ENCODE data around the gene GNAQ. TPM values are rescaled to one million over a fixed set of nuclear protein-coding genes. Genes with fewer than 3 reads are reported as not detected.

The GNAQ gene
- total and polyA plus RNA-seq, 4 donors, result 6.8 to 19.6 (median 12.6) TPM

- Histone ChIP-seq H3K4me1 (ENCODE audit: control insufficient read depth in 4 of 4, insufficient read depth in 4 of 4, low read length in 3 of 4) (peaks cover 0 to 39% (median 2%) of the 10 kb centered on the region in 4 donors), H3K9ac (ENCODE audit: low read depth in 1 of 2, low read length in 2 of 2) (no peak overlapping the region), H3K27me3 (ENCODE audit: control insufficient read depth in 4 of 4, insufficient read depth in 4 of 4, low read length in 3 of 4) (no peaks in the 10 kb centered on the region), H3K9me3 (ENCODE audit: control insufficient read depth in 4 of 4, low read length in 3 of 4) (no peaks in the 10 kb centered on the region), H3K4me3 (ENCODE audit: low read depth in 1 of 3, low read length in 3 of 3) (no peak overlapping the region), H3K27ac (ENCODE audit: low read depth in 1 of 2, low read length in 2 of 2) (no peak overlapping the region), H3K36me3 (ENCODE audit: control insufficient read depth in 4 of 4, insufficient read depth in 3 of 4, low read depth in 1 of 4, low read length in 3 of 4) (no peaks in the 10 kb centered on the region)
- no peak for DNase-seq (ENCODE audit: low spot score)
- TF ChIP-seq FOXA1 (IDR thresholded peaks at IDR 0.05) (no peak), YY1 (IDR thresholded peaks at IDR 0.05) (no peak), RXRA (IDR thresholded peaks at IDR 0.05) (no peak), RAD21 (IDR thresholded peaks at IDR 0.05) (no peak), FOXA2 (IDR thresholded peaks at IDR 0.05) (no peak), EGR1 (IDR thresholded peaks at IDR 0.05; ENCODE audit: low read depth in 2 of 2) (no peak), HNF4A (conservative IDR thresholded peaks at IDR 0.05) (no peak), NR2F2 (IDR thresholded peaks at IDR 0.05) (no peak)
- 91% methylated on average over 5 of the region's 5 CpGs for WGBS
Measured at GRCh38 chr9:77957652-77958051, 74.0 kb downstream of the GNAQ start.

GRCh38 chr9:77956555-77956954 is 75.1 kb downstream of the GNAQ start:
- Histone ChIP-seq H3K4me3 (ENCODE audit: low read depth in 1 of 3, low read length in 3 of 3) (no peak overlapping the region), H3K36me3 (ENCODE audit: control insufficient read depth in 4 of 4, insufficient read depth in 3 of 4, low read depth in 1 of 4, low read length in 3 of 4) (no peaks in the 10 kb centered on the region), H3K9ac (ENCODE audit: low read depth in 1 of 2, low read length in 2 of 2) (no peak overlapping the region), H3K27me3 (ENCODE audit: control insufficient read depth in 4 of 4, insufficient read depth in 4 of 4, low read length in 3 of 4) (no peaks in the 10 kb centered on the region), H3K4me1 (ENCODE audit: control insufficient read depth in 4 of 4, insufficient read depth in 4 of 4, low read length in 3 of 4) (peaks cover 0 to 36% (median 2%) of the 10 kb centered on the region in 4 donors), H3K9me3 (ENCODE audit: control insufficient read depth in 4 of 4, low read length in 3 of 4) (no peaks in the 10 kb centered on the region), H3K27ac (ENCODE audit: low read depth in 1 of 2, low read length in 2 of 2) (no peak overlapping the region)
- DNase-seq (ENCODE audit: low spot score), result no peak
- WGBS, result 83% methylated on average over 2 of the region's 2 CpGs
- TF ChIP-seq RAD21 (IDR thresholded peaks at IDR 0.05) (no peak), TAF1 (conservative IDR thresholded peaks at IDR 0.05) (no peak), YY1 (IDR thresholded peaks at IDR 0.05) (no peak), SP1 (IDR thresholded peaks at IDR 0.05) (no peak), FOXA1 (IDR thresholded peaks at IDR 0.05) (no peak)

DNA sequence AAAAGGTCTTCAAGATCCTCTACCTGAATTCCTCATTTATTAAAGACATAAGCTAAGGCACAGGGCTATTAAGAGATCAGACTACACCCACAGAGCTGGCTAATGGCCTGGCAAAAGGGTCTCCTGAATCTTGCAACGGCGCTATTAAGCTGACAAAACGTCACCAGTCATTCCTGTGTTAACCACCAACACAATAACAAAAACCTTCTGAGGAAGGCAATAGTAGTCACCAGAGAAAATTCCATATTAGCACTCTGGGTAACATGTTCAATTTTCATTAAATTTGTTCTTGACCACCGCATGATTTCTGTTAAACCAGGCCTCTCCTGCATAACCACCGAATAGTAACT is 77.0 kb downstream of the GNAQ start:
- no peaks in the 10 kb centered on the region for H3K36me3 ChIP-seq (ENCODE audit: control insufficient read depth in 4 of 4, insufficient read depth in 3 of 4, low read depth in 1 of 4, low read length in 3 of 4)
- TF ChIP-seq FOXA1 (IDR thresholded peaks at IDR 0.05) (no peak), TAF1 (conservative IDR thresholded peaks at IDR 0.05) (no peak), MAX (IDR thresholded peaks at IDR 0.05) (no peak), EGR1 (IDR thresholded peaks at IDR 0.05; ENCODE audit: low read depth in 2 of 2) (no peak), HNF4G (IDR thresholded peaks at IDR 0.05) (no peak), YY1 (IDR thresholded peaks at IDR 0.05) (no peak), RXRA (IDR thresholded peaks at IDR 0.05) (no peak)
- TF ChIP-seq, protein P1, sequence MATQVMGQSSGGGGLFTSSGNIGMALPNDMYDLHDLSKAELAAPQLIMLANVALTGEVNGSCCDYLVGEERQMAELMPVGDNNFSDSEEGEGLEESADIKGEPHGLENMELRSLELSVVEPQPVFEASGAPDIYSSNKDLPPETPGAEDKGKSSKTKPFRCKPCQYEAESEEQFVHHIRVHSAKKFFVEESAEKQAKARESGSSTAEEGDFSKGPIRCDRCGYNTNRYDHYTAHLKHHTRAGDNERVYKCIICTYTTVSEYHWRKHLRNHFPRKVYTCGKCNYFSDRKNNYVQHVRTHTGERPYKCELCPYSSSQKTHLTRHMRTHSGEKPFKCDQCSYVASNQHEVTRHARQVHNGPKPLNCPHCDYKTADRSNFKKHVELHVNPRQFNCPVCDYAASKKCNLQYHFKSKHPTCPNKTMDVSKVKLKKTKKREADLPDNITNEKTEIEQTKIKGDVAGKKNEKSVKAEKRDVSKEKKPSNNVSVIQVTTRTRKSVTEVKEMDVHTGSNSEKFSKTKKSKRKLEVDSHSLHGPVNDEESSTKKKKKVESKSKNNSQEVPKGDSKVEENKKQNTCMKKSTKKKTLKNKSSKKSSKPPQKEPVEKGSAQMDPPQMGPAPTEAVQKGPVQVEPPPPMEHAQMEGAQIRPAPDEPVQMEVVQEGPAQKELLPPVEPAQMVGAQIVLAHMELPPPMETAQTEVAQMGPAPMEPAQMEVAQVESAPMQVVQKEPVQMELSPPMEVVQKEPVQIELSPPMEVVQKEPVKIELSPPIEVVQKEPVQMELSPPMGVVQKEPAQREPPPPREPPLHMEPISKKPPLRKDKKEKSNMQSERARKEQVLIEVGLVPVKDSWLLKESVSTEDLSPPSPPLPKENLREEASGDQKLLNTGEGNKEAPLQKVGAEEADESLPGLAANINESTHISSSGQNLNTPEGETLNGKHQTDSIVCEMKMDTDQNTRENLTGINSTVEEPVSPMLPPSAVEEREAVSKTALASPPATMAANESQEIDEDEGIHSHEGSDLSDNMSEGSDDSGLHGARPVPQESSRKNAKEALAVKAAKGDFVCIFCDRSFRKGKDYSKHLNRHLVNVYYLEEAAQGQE (IDR thresholded peaks at IDR 0.05), result no peak
- DNase-seq (ENCODE audit: low spot score), result no peak
- H3K9ac ChIP-seq (ENCODE audit: low read depth in 1 of 2, low read length in 2 of 2), result no peak overlapping the region
- no peaks in the 10 kb centered on the region for H3K9me3 ChIP-seq (ENCODE audit: control insufficient read depth in 4 of 4, low read length in 3 of 4)
- peaks cover 0 to 23% (median 4%) of the 10 kb centered on the region in 4 donors for H3K4me1 ChIP-seq (ENCODE audit: control insufficient read depth in 4 of 4, insufficient read depth in 4 of 4, low read length in 3 of 4)
- WGBS, result 92% methylated on average over 5 of the region's 5 CpGs
- no peaks in the 10 kb centered on the region for H3K27me3 ChIP-seq (ENCODE audit: control insufficient read depth in 4 of 4, insufficient read depth in 4 of 4, low read length in 3 of 4)
- no peak overlapping the region for H3K4me3 ChIP-seq (ENCODE audit: low read depth in 1 of 3, low read length in 3 of 3)
- peak overlapping the region in 1 of 2 donors; percentile 40 for H3K27ac ChIP-seq (ENCODE audit: low read depth in 1 of 2, low read length in 2 of 2)
